ENCODE results near the gene SLCO1B1.

- TF ChIP-seq CTCF (IDR thresholded peaks at IDR 0.05; ENCODE audit: low read length) = no peak
- no peak for TF ChIP-seq EZH2 (IDR thresholded peaks at IDR 0.05; ENCODE audit: borderline replicate concordance, low read length)
Measured at GRCh38 chr12:21111732-21112131, 19.3 kb upstream of the SLCO1B1 start.
